Measurements from ENCODE around the gene HOXB4. TPM values are rescaled to one million over a fixed set of nuclear protein-coding genes. Genes with fewer than 3 reads are reported as not detected.

The HOXB4 gene
- total RNA-seq, 1 experiment from 2014 or later, result 4.3 TPM

DNA sequence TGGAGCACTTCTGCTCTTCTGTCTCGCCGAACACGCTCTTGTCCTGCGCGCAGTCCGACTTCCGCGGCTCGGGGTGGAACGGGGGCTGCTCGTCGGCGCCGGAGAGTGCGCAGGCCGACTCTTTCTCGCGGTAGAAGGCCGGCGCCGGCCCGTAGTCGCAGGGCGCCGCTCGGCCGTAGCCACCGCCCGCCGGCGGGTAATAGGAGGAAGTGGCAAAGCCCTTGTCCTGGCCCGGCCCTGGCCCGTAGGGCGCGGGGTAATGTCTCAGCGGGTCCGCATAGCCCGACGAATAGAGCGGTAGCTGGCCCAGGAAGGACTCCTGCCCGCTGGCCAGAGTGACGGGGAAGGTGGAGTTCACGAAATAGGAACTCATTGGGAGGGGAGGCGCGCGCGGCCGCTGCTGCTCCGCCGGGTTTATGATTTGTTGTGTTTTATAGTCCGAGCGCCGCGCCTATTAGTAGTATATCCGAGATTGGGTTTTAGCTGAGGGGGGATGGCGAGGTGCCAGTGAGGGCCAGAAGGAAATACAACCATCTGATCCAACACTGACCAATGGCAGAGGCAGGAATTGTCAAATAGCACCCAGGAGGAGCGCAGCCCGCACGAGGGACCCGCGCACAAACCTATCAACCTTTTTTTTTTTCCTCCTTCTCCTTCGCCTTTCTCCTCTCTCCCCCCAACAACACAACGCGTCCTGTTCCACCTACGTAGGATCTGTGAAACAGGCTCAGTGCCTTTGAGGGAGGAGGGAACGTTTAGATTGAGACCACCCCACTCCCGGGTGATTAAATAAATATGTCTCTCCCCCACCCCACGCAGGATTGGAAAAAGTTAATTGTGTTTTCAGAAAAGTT is 19.9 kb upstream of the HOXB4 start:
- H3K79me2 ChIP-seq (ENCODE audit: low read length), result no peaks in the 10 kb centered on the region
- peak overlapping the region; percentile 21; the same call in 1 of the 2 replicates for H2AFZ ChIP-seq (ENCODE audit: low read length)
- no peaks in the 10 kb centered on the region for H4K20me1 ChIP-seq (ENCODE audit: insufficient read depth, low read depth, low read length)
- no peaks in the 10 kb centered on the region for H3K9me3 ChIP-seq (ENCODE audit: low read length)
- no peaks in the 10 kb centered on the region for H3K9me2 ChIP-seq (replicated peaks; ENCODE audit: insufficient read depth, low read length)
- H3K27me3 ChIP-seq (ENCODE audit: low read length), result no peaks in the 10 kb centered on the region
- H3K4me2 ChIP-seq (ENCODE audit: low read depth, low read length, poor library complexity, severe bottlenecking), result peak overlapping the region; percentile 19
- H3K4me1 ChIP-seq (ENCODE audit: low read length), result peaks cover 5% of the 10 kb centered on the region
- no peak overlapping the region for H3K4me3 ChIP-seq (ENCODE audit: low read length)
- H3K9ac ChIP-seq (ENCODE audit: low read length), result no peak overlapping the region
- no peak overlapping the region for H3K27ac ChIP-seq (ENCODE audit: low read length)
- no peak for DNase-seq
- H3K36me3 ChIP-seq (ENCODE audit: insufficient read depth, low read length), result no peaks in the 10 kb centered on the region

DNA sequence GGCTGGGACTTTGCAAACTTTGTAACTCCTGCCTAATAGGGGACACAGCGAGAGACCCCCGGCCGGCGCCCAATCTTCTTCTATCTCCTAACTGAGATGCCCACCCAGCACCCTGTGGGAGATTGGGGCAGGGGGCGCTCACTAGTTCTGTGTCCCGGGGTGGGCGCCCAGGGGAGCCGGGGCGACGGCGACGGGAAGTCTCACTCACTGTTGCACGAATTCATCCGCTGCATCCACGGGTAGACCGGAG is 19.3 kb upstream of the HOXB4 start:
- no peaks in the 10 kb centered on the region for H3K27me3 ChIP-seq (ENCODE audit: low read length)
- peak overlapping the region; percentile 21; the same call in 1 of the 2 replicates for H2AFZ ChIP-seq (ENCODE audit: low read length)
- H3K27ac ChIP-seq (ENCODE audit: low read length), result no peak overlapping the region
- peak overlapping the region; percentile 19 for H3K4me2 ChIP-seq (ENCODE audit: low read depth, low read length, poor library complexity, severe bottlenecking)
- DNase-seq, result no peak
- no peaks in the 10 kb centered on the region for H3K79me2 ChIP-seq (ENCODE audit: low read length)
- no peaks in the 10 kb centered on the region for H4K20me1 ChIP-seq (ENCODE audit: insufficient read depth, low read depth, low read length)
- H3K9me3 ChIP-seq (ENCODE audit: low read length), result no peaks in the 10 kb centered on the region
- peaks cover 5% of the 10 kb centered on the region for H3K4me1 ChIP-seq (ENCODE audit: low read length)
- H3K9me2 ChIP-seq (replicated peaks; ENCODE audit: insufficient read depth, low read length), result no peaks in the 10 kb centered on the region
- no peaks in the 10 kb centered on the region for H3K36me3 ChIP-seq (ENCODE audit: insufficient read depth, low read length)
- no peak overlapping the region for H3K4me3 ChIP-seq (ENCODE audit: low read length)
- no peak overlapping the region for H3K9ac ChIP-seq (ENCODE audit: low read length)

DNA sequence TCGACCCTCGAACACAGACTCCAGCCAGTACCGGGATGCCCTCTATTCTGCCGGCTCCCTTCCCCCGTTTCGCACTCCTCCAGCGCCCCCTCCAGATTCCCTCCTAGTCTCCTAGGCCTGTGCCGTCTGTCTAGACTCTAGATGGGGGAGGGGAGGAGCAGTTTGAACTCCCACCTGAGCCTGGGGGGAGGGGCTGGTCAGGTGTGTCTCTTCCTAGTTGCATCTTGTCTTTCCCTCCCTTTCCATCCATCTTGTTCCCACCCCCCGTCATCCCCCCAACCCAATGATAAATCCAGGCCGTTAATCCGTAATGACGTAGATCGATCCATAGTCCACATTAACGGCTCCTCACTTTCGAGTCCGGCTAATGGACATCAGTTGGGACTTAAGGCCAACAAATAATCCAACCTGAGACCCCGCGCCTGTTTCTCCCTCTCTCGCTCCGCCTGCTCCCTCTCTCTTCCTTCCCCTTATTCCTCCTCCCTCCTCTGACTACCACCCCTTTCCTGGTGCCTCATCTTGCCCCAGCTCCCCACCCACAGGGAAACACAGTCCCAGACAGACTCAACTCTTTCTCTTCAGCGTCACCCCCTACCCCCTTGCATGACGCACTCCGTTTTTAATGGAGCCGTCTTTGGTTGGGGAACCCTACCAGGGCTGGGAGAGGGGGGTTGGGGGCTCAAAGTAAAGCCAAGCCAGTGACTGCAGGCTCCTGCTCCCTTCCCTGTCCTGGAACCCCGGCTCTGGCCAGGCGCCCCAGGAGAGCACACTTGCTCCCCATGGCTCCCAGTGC is 18.8 kb upstream of the HOXB4 start:
- H2AFZ ChIP-seq (ENCODE audit: low read length), result no peak overlapping the region
- no peak for DNase-seq
- H3K79me2 ChIP-seq (ENCODE audit: low read length), result no peaks in the 10 kb centered on the region
- no peak overlapping the region for H3K27ac ChIP-seq (ENCODE audit: low read length)
- H3K36me3 ChIP-seq (ENCODE audit: insufficient read depth, low read length), result no peaks in the 10 kb centered on the region
- H3K4me1 ChIP-seq (ENCODE audit: low read length), result peaks cover 5% of the 10 kb centered on the region; the same call in 1 of the 2 replicates
- no peaks in the 10 kb centered on the region for H3K27me3 ChIP-seq (ENCODE audit: low read length)
- no peaks in the 10 kb centered on the region for H3K9me3 ChIP-seq (ENCODE audit: low read length)
- H4K20me1 ChIP-seq (ENCODE audit: insufficient read depth, low read depth, low read length), result no peaks in the 10 kb centered on the region
- no peak overlapping the region for H3K4me2 ChIP-seq (ENCODE audit: low read depth, low read length, poor library complexity, severe bottlenecking)
- H3K9ac ChIP-seq (ENCODE audit: low read length), result no peak overlapping the region
- no peaks in the 10 kb centered on the region for H3K9me2 ChIP-seq (replicated peaks; ENCODE audit: insufficient read depth, low read length)
- no peak overlapping the region for H3K4me3 ChIP-seq (ENCODE audit: low read length)

DNA sequence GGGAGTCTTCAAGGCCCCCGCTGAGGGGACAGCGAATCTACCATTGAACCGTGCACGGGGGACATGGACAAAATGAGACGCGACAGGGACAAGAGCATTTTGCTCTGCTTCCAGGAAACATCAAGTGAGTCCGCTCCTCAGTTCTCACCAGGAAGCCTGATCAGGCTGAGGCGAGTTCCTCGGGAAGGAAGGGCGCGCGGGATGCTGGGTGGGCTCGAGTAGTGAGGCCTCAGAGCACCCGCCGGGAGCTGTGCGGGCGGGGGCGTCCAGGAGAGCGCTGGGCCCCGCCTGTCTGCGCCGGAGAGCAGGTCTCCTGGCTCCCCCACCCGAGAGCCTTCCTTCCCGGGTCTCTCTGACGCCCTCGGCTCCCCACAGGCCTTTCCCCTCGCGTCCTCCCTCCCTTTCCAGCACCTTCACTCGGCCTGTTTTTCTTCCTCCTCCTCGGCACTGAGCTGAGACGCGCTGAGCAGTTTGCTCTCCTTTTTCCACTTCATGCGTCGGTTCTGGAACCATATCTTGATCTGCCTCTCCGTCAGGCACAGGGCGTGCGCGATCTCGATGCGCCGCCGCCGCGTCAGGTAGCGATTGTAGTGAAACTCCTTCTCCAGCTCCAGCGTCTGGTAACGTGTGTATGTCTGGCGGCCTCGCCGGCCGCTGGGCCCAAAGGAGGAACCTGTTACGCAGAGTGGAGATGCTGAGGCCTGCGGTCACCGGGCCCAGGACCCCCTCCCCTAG is 18.0 kb upstream of the HOXB4 start:
- H3K4me3 ChIP-seq (ENCODE audit: low read length), result no peak overlapping the region
- H3K4me2 ChIP-seq (ENCODE audit: low read depth, low read length, poor library complexity, severe bottlenecking), result no peak overlapping the region
- H3K9ac ChIP-seq (ENCODE audit: low read length), result no peak overlapping the region
- H3K9me3 ChIP-seq (ENCODE audit: low read length), result no peaks in the 10 kb centered on the region
- H2AFZ ChIP-seq (ENCODE audit: low read length), result no peak overlapping the region
- H3K79me2 ChIP-seq (ENCODE audit: low read length), result no peaks in the 10 kb centered on the region
- H3K27ac ChIP-seq (ENCODE audit: low read length), result no peak overlapping the region
- no peaks in the 10 kb centered on the region for H3K9me2 ChIP-seq (replicated peaks; ENCODE audit: insufficient read depth, low read length)
- peaks cover 2% of the 10 kb centered on the region; the same call in 1 of the 2 replicates for H3K4me1 ChIP-seq (ENCODE audit: low read length)
- H3K36me3 ChIP-seq (ENCODE audit: insufficient read depth, low read length), result no peaks in the 10 kb centered on the region
- no peaks in the 10 kb centered on the region for H3K27me3 ChIP-seq (ENCODE audit: low read length)
- DNase-seq, result no peak
- no peaks in the 10 kb centered on the region for H4K20me1 ChIP-seq (ENCODE audit: insufficient read depth, low read depth, low read length)

DNA sequence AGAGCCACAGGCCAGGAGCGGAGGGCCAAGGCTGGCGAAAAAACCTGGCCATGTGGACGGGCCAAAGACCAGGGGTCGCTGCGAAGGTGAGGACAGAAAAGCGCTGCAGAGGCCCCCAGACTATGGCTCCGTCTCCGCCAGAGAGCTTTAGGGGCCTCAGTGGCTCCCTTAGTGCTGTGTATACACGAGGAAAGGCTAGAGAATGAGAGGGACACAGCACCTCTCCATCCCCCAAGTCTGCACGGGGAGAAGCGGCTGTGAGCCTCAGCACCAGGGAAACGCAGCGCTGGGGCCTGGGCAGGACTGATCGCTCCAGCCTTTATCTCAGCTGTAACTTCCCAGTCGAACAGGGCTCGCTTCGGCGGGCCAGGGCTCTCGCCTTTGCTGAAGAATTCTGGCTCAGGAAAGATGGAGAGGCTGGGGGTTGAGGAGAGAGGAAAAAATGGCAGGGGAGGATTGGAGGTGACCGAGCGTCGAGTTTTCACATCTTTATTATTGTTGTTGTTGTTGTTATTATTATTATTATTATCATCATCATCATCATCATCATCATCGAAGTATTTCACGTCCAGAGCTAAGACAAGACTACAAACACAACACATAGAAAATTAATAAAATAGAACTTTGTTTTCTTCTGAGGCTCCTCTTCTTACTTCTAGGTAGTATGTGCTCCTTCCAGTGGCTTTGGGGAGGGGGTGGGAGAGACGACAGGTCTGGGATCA is 17.3 kb upstream of the HOXB4 start:
- Histone ChIP-seq H3K27me3 (ENCODE audit: low read length) (no peaks in the 10 kb centered on the region), H2AFZ (ENCODE audit: low read length) (no peak overlapping the region), H3K9me3 (ENCODE audit: low read length) (no peaks in the 10 kb centered on the region), H3K9ac (ENCODE audit: low read length) (no peak overlapping the region), H3K79me2 (ENCODE audit: low read length) (no peaks in the 10 kb centered on the region), H3K36me3 (ENCODE audit: insufficient read depth, low read length) (no peaks in the 10 kb centered on the region), H3K9me2 (replicated peaks; ENCODE audit: insufficient read depth, low read length) (no peaks in the 10 kb centered on the region), H3K4me2 (ENCODE audit: low read depth, low read length, poor library complexity, severe bottlenecking) (no peak overlapping the region), H3K4me3 (ENCODE audit: low read length) (no peak overlapping the region), H3K4me1 (ENCODE audit: low read length) (no peaks in the 10 kb centered on the region), H4K20me1 (ENCODE audit: insufficient read depth, low read depth, low read length) (no peaks in the 10 kb centered on the region), H3K27ac (ENCODE audit: low read length) (no peak overlapping the region)
- no peak for DNase-seq

DNA sequence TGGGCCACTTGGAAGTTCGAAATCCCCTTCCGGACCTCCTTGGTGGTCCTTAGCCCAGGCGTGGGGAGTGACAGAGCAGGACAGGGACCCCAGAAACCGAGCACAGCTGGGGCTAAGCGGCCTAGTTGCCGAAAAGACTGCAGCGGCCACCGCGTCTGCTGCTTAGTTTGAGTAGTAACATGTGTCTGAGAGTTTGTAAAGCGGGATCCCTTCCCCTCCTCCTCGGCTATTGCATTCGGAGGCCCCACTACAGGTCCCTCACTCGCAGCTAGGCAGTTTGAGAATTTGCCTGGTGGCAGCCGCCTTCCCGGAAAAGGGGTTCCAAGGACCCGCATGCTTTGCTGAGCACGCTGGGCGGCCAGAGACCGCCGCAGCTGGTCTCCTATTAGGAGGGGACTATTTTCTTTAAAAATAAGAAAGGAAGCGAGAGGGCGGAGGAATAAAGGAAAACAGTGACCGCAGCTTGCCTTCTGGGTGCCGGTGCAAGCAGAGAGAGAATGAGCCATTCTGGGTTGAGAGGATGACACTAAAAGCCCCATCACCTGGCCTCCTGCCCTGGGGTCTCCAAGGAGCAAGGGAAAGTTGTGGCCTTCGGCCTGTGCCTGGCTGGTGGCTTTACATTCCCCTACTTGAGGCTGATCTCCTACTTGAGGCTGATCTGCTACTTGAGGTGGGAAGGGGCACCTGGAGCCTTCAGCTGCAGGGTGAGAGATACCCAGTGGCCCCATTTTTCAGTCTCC is 16.6 kb upstream of the HOXB4 start:
- Histone ChIP-seq H3K4me3 (ENCODE audit: low read length) (no peak overlapping the region), H3K4me2 (ENCODE audit: low read depth, low read length, poor library complexity, severe bottlenecking) (no peak overlapping the region), H3K9me3 (ENCODE audit: low read length) (no peaks in the 10 kb centered on the region), H3K27me3 (ENCODE audit: low read length) (no peaks in the 10 kb centered on the region), H3K36me3 (ENCODE audit: insufficient read depth, low read length) (no peaks in the 10 kb centered on the region), H3K27ac (ENCODE audit: low read length) (no peak overlapping the region), H3K79me2 (ENCODE audit: low read length) (no peaks in the 10 kb centered on the region), H4K20me1 (ENCODE audit: insufficient read depth, low read depth, low read length) (no peaks in the 10 kb centered on the region), H3K9ac (ENCODE audit: low read length) (no peak overlapping the region), H2AFZ (ENCODE audit: low read length) (no peak overlapping the region), H3K4me1 (ENCODE audit: low read length) (no peaks in the 10 kb centered on the region), H3K9me2 (replicated peaks; ENCODE audit: insufficient read depth, low read length) (no peaks in the 10 kb centered on the region)
- DNase-seq, result no peak

DNA sequence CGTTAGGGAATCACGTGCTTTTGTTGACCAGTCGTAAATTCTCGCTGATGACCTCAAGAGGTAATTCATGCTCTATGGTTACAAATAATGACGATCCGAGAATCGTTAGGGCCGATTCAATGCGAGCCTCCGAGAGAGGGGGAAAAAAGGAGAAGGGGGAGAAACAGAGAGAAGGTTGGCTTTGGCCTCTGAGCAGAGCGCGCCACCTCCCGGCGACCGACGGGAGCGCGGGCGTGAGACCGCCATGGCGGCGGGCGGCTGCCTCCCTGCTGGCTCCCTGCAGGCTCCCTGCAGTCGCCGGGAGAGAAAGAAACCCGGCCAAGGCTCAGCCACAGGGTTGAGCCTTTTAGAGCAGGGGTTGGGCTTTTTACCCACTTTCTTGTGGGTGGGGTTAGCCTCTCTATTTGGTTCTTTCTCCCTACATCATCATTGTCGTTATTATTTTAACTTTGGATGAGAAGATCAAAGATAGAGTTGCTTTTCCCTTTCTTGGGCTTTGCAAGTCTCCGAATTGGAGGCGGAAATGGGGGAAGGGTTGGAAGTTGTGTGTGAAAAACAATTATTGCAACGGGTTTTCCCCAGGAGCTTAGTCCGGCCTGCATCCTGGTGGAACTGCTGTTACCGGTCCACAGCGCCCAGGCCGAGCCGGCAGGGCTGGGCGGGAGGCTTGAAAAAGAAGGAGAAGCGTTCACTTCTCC is 15.8 kb upstream of the HOXB4 start:
- Histone ChIP-seq H3K36me3 (ENCODE audit: insufficient read depth, low read length) (no peaks in the 10 kb centered on the region), H3K4me1 (ENCODE audit: low read length) (no peaks in the 10 kb centered on the region), H3K9me3 (ENCODE audit: low read length) (no peaks in the 10 kb centered on the region), H3K4me3 (ENCODE audit: low read length) (no peak overlapping the region), H2AFZ (ENCODE audit: low read length) (0 out of 2 replicates have a peak overlapping the region, but pooled peaks have one; percentile 54), H3K9ac (ENCODE audit: low read length) (no peak overlapping the region), H3K27me3 (ENCODE audit: low read length) (no peaks in the 10 kb centered on the region), H4K20me1 (ENCODE audit: insufficient read depth, low read depth, low read length) (no peaks in the 10 kb centered on the region), H3K79me2 (ENCODE audit: low read length) (no peaks in the 10 kb centered on the region), H3K9me2 (replicated peaks; ENCODE audit: insufficient read depth, low read length) (no peaks in the 10 kb centered on the region), H3K4me2 (ENCODE audit: low read depth, low read length, poor library complexity, severe bottlenecking) (no peak overlapping the region), H3K27ac (ENCODE audit: low read length) (no peak overlapping the region)
- DNase-seq, result peak; percentile 88

Data from Karpas-422 (cell line).